A549 treated with RU486 at 1 μM for 4 hours (cell line): ENCODE results near the gene ERLIN1. TPM values are rescaled to one million over a fixed set of nuclear protein-coding genes. Genes with fewer than 3 reads are reported as not detected.

Experiments used
- total RNA-seq: library from RNA; stranded (reverse); fragments of 200-300 nt; extraction: Qiagen RNA extraction; gene quantifications from 5 replicates; pipeline ENCODE4 v1.2.3, GENCODE V29; 2022; ENCODE audit warnings: low read depth

ERLIN1 gene
- total RNA-seq, result 42.5 to 67.9 TPM (median 54.3 TPM) in 5 replicates

DNA sequence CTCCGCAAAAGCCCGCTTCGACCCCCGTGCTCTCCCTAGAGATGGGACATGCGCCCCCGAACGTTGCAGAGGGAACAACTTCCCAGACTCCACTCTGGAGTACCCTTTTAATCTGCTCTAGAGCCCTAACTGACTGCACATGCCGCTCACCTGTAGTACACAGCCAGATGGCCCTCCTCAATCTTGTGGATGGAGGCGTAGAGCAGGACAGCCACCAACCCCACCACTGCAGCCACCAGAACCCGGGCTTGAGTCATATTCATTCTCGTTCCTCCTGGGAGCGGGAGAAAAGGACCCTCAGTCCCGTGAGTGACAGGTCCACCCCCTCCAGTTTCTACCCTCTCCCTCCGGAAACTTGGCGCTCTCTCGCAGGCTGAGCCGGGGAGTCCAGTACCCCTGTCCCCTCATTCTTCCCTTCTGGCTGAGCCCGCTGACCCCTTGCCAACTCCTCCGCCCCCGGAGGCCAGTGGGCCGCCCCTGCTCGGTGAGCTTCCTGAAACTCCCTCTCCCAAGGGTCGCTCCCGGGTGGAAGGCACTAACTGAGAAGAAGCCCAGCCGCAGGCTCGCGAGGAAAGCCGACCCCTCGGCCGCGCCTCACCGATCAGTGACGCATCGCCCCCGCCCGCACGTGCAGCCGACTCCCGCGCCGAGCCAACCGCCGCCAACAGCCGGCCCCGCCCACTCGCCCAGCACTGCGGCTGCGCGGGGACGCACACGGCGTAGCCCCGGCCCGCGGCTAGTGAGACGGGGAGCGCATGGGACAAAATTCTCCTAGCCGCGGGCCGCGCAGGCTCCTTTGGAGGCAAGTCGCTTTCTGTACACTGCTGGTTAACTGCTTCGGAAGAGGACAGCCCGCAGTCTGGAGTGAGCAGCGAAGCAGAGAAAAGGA lies at the start of gene ERLIN1:
TSS of gene ERLIN1 (minus strand) at position 666 of the 889 bp plus-strand sequence. CDS start at position 263, 403 bp downstream.

Other genes starting within 250 kb of the ERLIN1 start
- gene DNMBP, start 176.1 kb downstream of the ERLIN1 start, total RNA-seq, result 26.5 to 40.9 TPM (median 34.6 TPM) in 5 replicates
- gene CPN1, start 104.2 kb downstream of the ERLIN1 start, total RNA-seq, result 0.18 to 0.43 TPM (median 0.39 TPM) in 5 replicates
- gene CHUK, start 43.6 kb upstream of the ERLIN1 start, total RNA-seq, result 12.2 to 25.4 TPM (median 22.2 TPM) in 5 replicates
- 21.6 to 25.1 TPM (median 22.6 TPM) in 5 replicates for gene CWF19L1, start 81.6 kb upstream of the ERLIN1 start, total RNA-seq
- gene BLOC1S2, start 100.7 kb upstream of the ERLIN1 start, total RNA-seq, result 83.3 to 121 TPM (median 103 TPM) in 5 replicates
- 0.07 TPM in 1 of 5 replicates, not detected in the others for gene PKD2L1, start 144.2 kb upstream of the ERLIN1 start, total RNA-seq
- 139 to 206 TPM (median 183 TPM) in 5 replicates for gene SCD, start 161.2 kb upstream of the ERLIN1 start, total RNA-seq